IMR-90 (cell line): ENCODE measurements around the gene ITIH2. TPM values are rescaled to one million over a fixed set of nuclear protein-coding genes. Genes with fewer than 3 reads are reported as not detected.

ENCODE experiments used
- ATAC-seq: fragments of 200-7000 bp; cut with Tn5 transposase; 2 replicates; pipeline ENCODE4 v1.9.1; 2020; ENCODE audit warnings: low read depth, mild to moderate bottlenecking, moderate library complexity
- BruUV-seq: library from RNA; stranded (reverse); fragments of 400-500 nt; replicated peaks from 2 replicates; lab custom pipeline; 2021; lab: Mats Ljungman, UMichigan
- CTCF ChIA-PET: fragments of 300-600 bp; formaldehyde crosslinking; extraction: SDS; loops from one replicate; lab custom pipeline; 2021; ENCODE audit warnings: antibody characterized with exemption; lab: Yijun Ruan, JAX
- POLR2A ChIA-PET: fragments of 300-600 bp; sonication (Branson Sonifier 250); formaldehyde crosslinking; loops from one replicate; lab custom pipeline; 2022; ENCODE audit warnings: antibody characterized with exemption; ENCODE audit not compliant: unreplicated experiment; lab: Charles Lee
- DNase-seq: peaks from one replicate; pipeline ENCODE4 v3.0.0; 2013
- H2AFZ ChIP-seq: replicated peaks from 2 replicates; pipeline ENCODE3; 2013; ENCODE audit warnings: low read length, mild to moderate bottlenecking; ENCODE audit not compliant: poor library complexity
- H2AK5ac ChIP-seq: 2 replicates; pipeline ENCODE4 v1.6.1; 2013; ENCODE audit warnings: low read depth, low read length, inconsistent platforms
- H2AK9ac ChIP-seq: replicated peaks from 2 replicates; pipeline ENCODE3; 2013; ENCODE audit warnings: mild to moderate bottlenecking, low read depth, low read length, moderate library complexity; ENCODE audit not compliant: poor library complexity
- H2BK120ac ChIP-seq: 2 replicates; pipeline ENCODE4 v1.6.1; 2013; ENCODE audit warnings: low read depth, low read length, inconsistent platforms
- H2BK15ac ChIP-seq: 3 replicates; pipeline ENCODE4 v1.6.1; 2013; ENCODE audit warnings: low read depth, low read length, inconsistent platforms
- H2BK20ac ChIP-seq: 2 replicates; pipeline ENCODE4 v1.6.1; 2013; ENCODE audit warnings: low read depth, mild to moderate bottlenecking, inconsistent platforms, low read length, moderate library complexity
- H2BK5ac ChIP-seq: 2 replicates; pipeline ENCODE4 v1.6.1; 2013; ENCODE audit warnings: mild to moderate bottlenecking, low read depth, low read length, inconsistent platforms; ENCODE audit not compliant: poor library complexity, severe bottlenecking
- H3K14ac ChIP-seq: replicated peaks from 2 replicates; pipeline ENCODE4 v1.6.1; 2013; ENCODE audit warnings: low read depth, low read length, inconsistent platforms
- H3K18ac ChIP-seq: 2 replicates; pipeline ENCODE4 v1.6.1; 2013; ENCODE audit warnings: low read depth, low read length, control low read depth
- H3K23ac ChIP-seq: 2 replicates; pipeline ENCODE4 v1.6.1; 2013; ENCODE audit warnings: low read depth, low read length, inconsistent platforms
- H3K27ac ChIP-seq: 2 replicates; pipeline ENCODE4 v1.5.1; 2013; ENCODE audit warnings: mild to moderate bottlenecking, control low read depth, low read length; ENCODE audit not compliant: insufficient read depth
- H3K27me3 ChIP-seq: 2 replicates; pipeline ENCODE4 v1.6.1; 2013; ENCODE audit warnings: low read length; ENCODE audit not compliant: control insufficient read depth, insufficient read depth
- H3K36me3 ChIP-seq: 2 replicates; pipeline ENCODE4 v1.6.1; 2013; ENCODE audit warnings: low read length, mixed read lengths; ENCODE audit not compliant: control insufficient read depth, insufficient read depth
- H3K4ac ChIP-seq: 2 replicates; pipeline ENCODE4 v1.6.1; 2013; ENCODE audit warnings: low read depth, low read length, inconsistent platforms
- H3K4me1 ChIP-seq: 2 replicates; pipeline ENCODE4 v1.6.1; 2013; ENCODE audit warnings: low read length, mixed read lengths; ENCODE audit not compliant: control insufficient read depth, insufficient read depth
- H3K4me2 ChIP-seq: 2 replicates; pipeline ENCODE4 v1.6.1; 2013; ENCODE audit warnings: low read depth, mild to moderate bottlenecking, control low read depth, low read length, moderate library complexity
- H3K4me3 ChIP-seq: 2 replicates; pipeline ENCODE4 v1.5.1; 2013; ENCODE audit warnings: low read depth, mild to moderate bottlenecking, control low read depth, low read length, moderate library complexity; ENCODE audit not compliant: insufficient read depth
- H3K56ac ChIP-seq: 2 replicates; pipeline ENCODE4 v1.6.1; 2013; ENCODE audit warnings: low read length, inconsistent platforms; ENCODE audit not compliant: insufficient read depth; ENCODE audit errors: extremely low read depth
- H3K79me1 ChIP-seq, 2 experiments: 2 replicates each; pipeline ENCODE4 v1.6.1; 2013; ENCODE audit warnings: low read length in 2 of 2, inconsistent platforms in 1 of 2, low read depth in 1 of 2
- H3K9ac ChIP-seq: 2 replicates; pipeline ENCODE4 v1.6.1; 2013; ENCODE audit warnings: low read depth, low read length, control low read depth
- H3K9me1 ChIP-seq: 2 replicates; pipeline ENCODE4 v1.6.1; 2013; ENCODE audit warnings: low read length, inconsistent platforms; ENCODE audit not compliant: insufficient read depth
- H3K9me3 ChIP-seq: 2 replicates; pipeline ENCODE4 v1.6.1; 2013; ENCODE audit warnings: low read length; ENCODE audit not compliant: control insufficient read depth, insufficient read depth
- H4K20me1 ChIP-seq: 2 replicates; pipeline ENCODE4 v1.6.1; 2013; ENCODE audit warnings: low read length, inconsistent platforms; ENCODE audit not compliant: insufficient read depth
- H4K5ac ChIP-seq: 2 replicates; pipeline ENCODE4 v1.6.1; 2013; ENCODE audit warnings: mild to moderate bottlenecking, low read depth, low read length, control low read depth
- H4K8ac ChIP-seq, 2 experiments: 2 replicates each; pipeline ENCODE4 v1.6.1; 2013; ENCODE audit warnings: low read depth in 2 of 2, low read length in 2 of 2, control low read depth in 1 of 2, inconsistent platforms in 1 of 2
- H4K91ac ChIP-seq: 2 replicates; pipeline ENCODE4 v1.6.1; 2013; ENCODE audit warnings: low read depth, low read length, inconsistent platforms; ENCODE audit not compliant: insufficient read depth
- MXI1 ChIP-seq: IDR thresholded peaks from 2 replicates; pipeline ENCODE4 v1.6.1; 2012; ENCODE audit warnings: low read depth, mild to moderate bottlenecking, low read length, moderate library complexity, borderline replicate concordance
- RCOR1 ChIP-seq: IDR thresholded peaks from 2 replicates; pipeline ENCODE4 v1.6.1; 2012; ENCODE audit warnings: mild to moderate bottlenecking, low read length, improper control_type of control experiment; ENCODE audit not compliant: insufficient replicate concordance
- SMC3 ChIP-seq: fragments of 150-350 bp; IDR thresholded peaks from 2 replicates; pipeline ENCODE4 v1.6.1; 2016; ENCODE audit warnings: low read depth, mild to moderate bottlenecking, antibody characterized with exemption, low read length, moderate library complexity
- WGBS, 2 experiments: methylation state at CpG; one replicate each; pipeline versions ENCODE4 v1.1.5 to v1.1.7; 2013; ENCODE audit warnings: missing lambda C conversion rate in 2 of 2; ENCODE audit not compliant: insufficient read length in 1 of 2; ENCODE audit errors: extremely low coverage in 2 of 2; 5-methylcytosine and 5-hydroxymethylcytosine counted together
- dilution Hi-C: fragments of 300-500 bp; cut with HindIII; formaldehyde crosslinking; loops from one replicate; pipeline ENCODE4 v1.14.3; 2018; ENCODE audit warnings: low sequenced_read_pairs; ENCODE audit not compliant: unreplicated experiment
- in situ Hi-C: fragments of 300-500 bp; cut with MboI; formaldehyde crosslinking; loops from 3 replicates; pipeline ENCODE4 v1.14.3; 2019; ENCODE audit warnings: low sequenced_read_pairs, inconsistent platforms, mixed read lengths
- intact Hi-C: fragments of 100-400 bp; cut with micrococcal nuclease; formaldehyde crosslinking; loops from 2 replicates; pipeline ENCODE4 v1.10.0; 2022
- polyA plus RNA-seq, 3 experiments: library from polyadenylated mRNA; depleted of rRNA; stranded (reverse); fragments of >200 nt; gene quantifications; 2 replicates each; pipeline ENCODE4 v1.2.3, GENCODE V29; 2012; ENCODE audit warnings: low replicate concordance in 1 of 3
- total RNA-seq: library from RNA; depleted of rRNA; stranded (reverse); fragments of >200 nt; gene quantifications from 2 replicates; pipeline ENCODE4 v1.2.3, GENCODE V29; 2012

The ITIH2 gene
- total and polyA plus RNA-seq, 2 of the 4 experiments (the other 2 are of a cell fraction): not detected

GRCh38 chr10:7720478-7720877 is 17.4 kb downstream of the ITIH2 start:
- H3K9me3 ChIP-seq: no peaks in the 10 kb centered on the region
- H3K56ac ChIP-seq: no peak overlapping the region
- dilution Hi-C loops (no loop called here), intact Hi-C loops (no loop called here), in situ Hi-C loops (no loop called here)
- no peak for TF ChIP-seq MXI1
- no peak for TF ChIP-seq SMC3
- no peak for TF ChIP-seq RCOR1
- BruUV-seq: no TSS peak
- 100% methylated on average over 1 of the region's 10 CpGs; no CpG with 5 or more reads in 1 of the 2 experiments for WGBS, 2 experiments
- H3K79me1 ChIP-seq: no peaks in the 10 kb centered on the region
- no peak overlapping the region for H2AK9ac ChIP-seq
- H2BK5ac ChIP-seq: no peak overlapping the region
- H3K4me1 ChIP-seq: no peaks in the 10 kb centered on the region
- H4K20me1 ChIP-seq: no peaks in the 10 kb centered on the region
- H3K4ac ChIP-seq: no peak overlapping the region
- no peak overlapping the region for H3K4me3 ChIP-seq
- ChIA-PET CTCF (no interaction called here), POLR2A (no interaction called here)
- no peak for DNase-seq
- no peak overlapping the region for H2AK5ac ChIP-seq
- no peak overlapping the region for H3K23ac ChIP-seq
- H4K91ac ChIP-seq: no peak overlapping the region
- H2BK20ac ChIP-seq: no peak overlapping the region
- no peak overlapping the region for H3K4me2 ChIP-seq
- H3K27me3 ChIP-seq: no peaks in the 10 kb centered on the region; the same call in 1 of the 2 replicates
- H2BK120ac ChIP-seq: no peak overlapping the region
- no peak overlapping the region for H3K27ac ChIP-seq
- H3K9me1 ChIP-seq: no peaks in the 10 kb centered on the region
- H3K18ac ChIP-seq: no peak overlapping the region
- no peak overlapping the region for H3K14ac ChIP-seq
- H4K5ac ChIP-seq: no peak overlapping the region
- H4K8ac ChIP-seq: no peak overlapping the region
- no peak for ATAC-seq
- H2AFZ ChIP-seq: no peak overlapping the region
- H3K36me3 ChIP-seq: no peaks in the 10 kb centered on the region
- no peak overlapping the region for H3K9ac ChIP-seq
- no peak overlapping the region for H2BK15ac ChIP-seq
